Mesendoderm (in vitro differentiated cells): ENCODE data around the gene NCK2.
A peak's percentile ranks its signal among the peaks of the same experiment; 100 is the strongest.

Experiments
- DNase-seq: peaks from one replicate; pipeline ENCODE4 v3.0.0; 2013
- H2AK5ac ChIP-seq: 2 replicates; pipeline ENCODE4 v1.6.1; 2013; ENCODE audit warnings: low read length, inconsistent platforms
- H2BK120ac ChIP-seq: 2 replicates; pipeline ENCODE4 v1.6.1; 2013; ENCODE audit warnings: low read depth, mild to moderate bottlenecking, low read length, moderate library complexity, mixed read lengths
- H2BK15ac ChIP-seq: replicated peaks from 2 replicates; pipeline ENCODE4 v1.6.1; 2013; ENCODE audit warnings: low read depth, mild to moderate bottlenecking, moderate library complexity
- H2BK5ac ChIP-seq: 2 replicates; pipeline ENCODE4 v1.6.1; 2013; ENCODE audit warnings: low read length, inconsistent platforms
- H3K18ac ChIP-seq: 2 replicates; pipeline ENCODE4 v1.6.1; 2013; ENCODE audit warnings: mild to moderate bottlenecking, low read length, mixed read lengths
- H3K23ac ChIP-seq: one replicate; pipeline ENCODE4 v1.6.1; 2013; ENCODE audit warnings: low read length
- H3K27ac ChIP-seq: 2 replicates; pipeline ENCODE4 v1.5.1; 2013; ENCODE audit warnings: low read depth, mild to moderate bottlenecking, inconsistent platforms, low read length, moderate library complexity
- H3K27me3 ChIP-seq: 2 replicates; pipeline ENCODE4 v1.6.1; 2013; ENCODE audit warnings: low read length, control low read depth, mild to moderate bottlenecking, inconsistent platforms; ENCODE audit not compliant: insufficient read depth, poor library complexity
- H3K36me3 ChIP-seq: 2 replicates; pipeline ENCODE4 v1.6.1; 2013; ENCODE audit warnings: low read length, inconsistent platforms; ENCODE audit not compliant: control insufficient read depth, insufficient read depth
- H3K4ac ChIP-seq: one replicate; pipeline ENCODE4 v1.6.1; 2013; ENCODE audit warnings: low read depth, mild to moderate bottlenecking, low read length, moderate library complexity
- H3K4me1 ChIP-seq: 2 replicates; pipeline ENCODE4 v1.6.1; 2013; ENCODE audit warnings: low read depth, low read length, inconsistent platforms; ENCODE audit not compliant: control insufficient read depth
- H3K4me2 ChIP-seq: 2 replicates; pipeline ENCODE4 v1.6.1; 2013; ENCODE audit warnings: low read length
- H3K4me3 ChIP-seq: 2 replicates; pipeline ENCODE4 v1.5.1; 2013; ENCODE audit warnings: mild to moderate bottlenecking, low read length
- H3K56ac ChIP-seq: one replicate; pipeline ENCODE4 v1.6.1; 2013; ENCODE audit warnings: low read length
- H3K79me1 ChIP-seq: 2 replicates; pipeline ENCODE4 v1.6.1; 2013; ENCODE audit warnings: low read length, inconsistent platforms
- H3K79me2 ChIP-seq: 2 replicates; pipeline ENCODE4 v1.6.1; 2013; ENCODE audit warnings: mild to moderate bottlenecking, low read length; ENCODE audit not compliant: control insufficient read depth, insufficient read depth
- H3K9ac ChIP-seq: 2 replicates; pipeline ENCODE4 v1.6.1; 2013; ENCODE audit warnings: low read length, inconsistent platforms
- H4K5ac ChIP-seq: one replicate; pipeline ENCODE4 v1.6.1; 2013; ENCODE audit warnings: low read length
- H4K8ac ChIP-seq: one replicate; pipeline ENCODE4 v1.6.1; 2013; ENCODE audit warnings: low read depth, mild to moderate bottlenecking, control low read depth, low read length, moderate library complexity
- WGBS: extraction: QIAGEN DNeasy Blood & Tissue Kit; methylation state at CpG from one replicate; pipeline ENCODE4 v1.1.7; 2013; ENCODE audit warnings: low lambda C conversion rate, missing lambda C conversion rate; ENCODE audit not compliant: insufficient coverage; ENCODE audit errors: extremely low coverage; 5-methylcytosine and 5-hydroxymethylcytosine counted together

The NCK2 gene

GRCh38 chr2:105808423-105809096 is 63.8 kb downstream of the NCK2 start:
- Histone ChIP-seq H3K9ac (no peak overlapping the region), H3K79me2 (peaks cover 68% of the 10 kb centered on the region), H3K4me2 (no peak overlapping the region), H2AK5ac (no peak overlapping the region), H3K4me3 (no peak overlapping the region), H3K4me1 (peaks cover 3% of the 10 kb centered on the region), H3K36me3 (no peaks in the 10 kb centered on the region), H4K8ac (no peak overlapping the region), H3K27me3 (no peaks in the 10 kb centered on the region), H2BK5ac (no peak overlapping the region), H2BK120ac (no peak overlapping the region), H2BK15ac (no peak overlapping the region), H3K18ac (peak overlapping the region; percentile 15), H3K23ac (no peak overlapping the region), H4K5ac (no peak overlapping the region), H3K56ac (no peak overlapping the region), H3K4ac (no peak overlapping the region), H3K27ac (no peak overlapping the region), H3K79me1 (peaks cover 41% of the 10 kb centered on the region)
- no CpG with 5 or more reads among the region's 8 CpGs for WGBS
- no peak for DNase-seq

GRCh38 chr2:105809097-105809473 is 64.4 kb downstream of the NCK2 start:
- H3K23ac ChIP-seq: no peak overlapping the region
- H3K27ac ChIP-seq: no peak overlapping the region
- no peak overlapping the region for H3K4me3 ChIP-seq
- H3K56ac ChIP-seq: no peak overlapping the region
- no peaks in the 10 kb centered on the region for H3K36me3 ChIP-seq
- no peak overlapping the region for H2BK15ac ChIP-seq
- no peak overlapping the region for H4K5ac ChIP-seq
- H3K9ac ChIP-seq: no peak overlapping the region
- no CpG with 5 or more reads among the region's 4 CpGs for WGBS
- H3K79me2 ChIP-seq: peaks cover 65% of the 10 kb centered on the region
- peaks cover 38% of the 10 kb centered on the region for H3K79me1 ChIP-seq
- H2BK120ac ChIP-seq: no peak overlapping the region
- no peak overlapping the region for H4K8ac ChIP-seq
- H3K4me2 ChIP-seq: no peak overlapping the region
- no peak overlapping the region for H3K18ac ChIP-seq
- no peak for DNase-seq
- no peaks in the 10 kb centered on the region for H3K27me3 ChIP-seq
- peaks cover 2% of the 10 kb centered on the region for H3K4me1 ChIP-seq
- no peak overlapping the region for H2BK5ac ChIP-seq
- no peak overlapping the region for H3K4ac ChIP-seq
- H2AK5ac ChIP-seq: no peak overlapping the region

- DNase-seq: no peak
- no peaks in the 10 kb centered on the region for H3K27me3 ChIP-seq
Observed at GRCh38 chr2:105809723-105810122, 65.0 kb downstream of the NCK2 start.

GRCh38 chr2:105812180-105813044 is 67.7 kb downstream of the NCK2 start:
- H3K27ac ChIP-seq: no peak overlapping the region

More at GRCh38 chr2:105809723-105810122, 65.0 kb downstream of the NCK2 start:
- Histone ChIP-seq H2BK5ac (no peak overlapping the region), H3K23ac (no peak overlapping the region), H2BK120ac (no peak overlapping the region), H3K4me1 (no peaks in the 10 kb centered on the region), H4K5ac (no peak overlapping the region), H3K9ac (no peak overlapping the region), H3K79me1 (peaks cover 40% of the 10 kb centered on the region), H2AK5ac (no peak overlapping the region), H2BK15ac (no peak overlapping the region), H3K27ac (no peak overlapping the region), H3K79me2 (peaks cover 65% of the 10 kb centered on the region), H4K8ac (no peak overlapping the region), H3K4me2 (no peak overlapping the region), H3K4ac (no peak overlapping the region), H3K4me3 (no peak overlapping the region), H3K56ac (no peak overlapping the region), H3K36me3 (no peaks in the 10 kb centered on the region), H3K18ac (no peak overlapping the region)
- WGBS: no CpG with 5 or more reads among the region's 3 CpGs

GRCh38 chr2:105813045-105813315 is 68.3 kb downstream of the NCK2 start:
- Histone ChIP-seq H3K27ac (no peak overlapping the region), H3K4me3 (no peak overlapping the region), H3K79me2 (peaks cover 51% of the 10 kb centered on the region), H2BK5ac (no peak overlapping the region), H3K27me3 (no peaks in the 10 kb centered on the region), H3K23ac (no peak overlapping the region), H4K8ac (no peak overlapping the region), H4K5ac (no peak overlapping the region), H3K56ac (no peak overlapping the region), H3K4me2 (no peak overlapping the region), H3K36me3 (no peaks in the 10 kb centered on the region), H2AK5ac (no peak overlapping the region), H2BK120ac (no peak overlapping the region), H3K4me1 (no peaks in the 10 kb centered on the region), H3K9ac (no peak overlapping the region), H3K4ac (no peak overlapping the region), H2BK15ac (no peak overlapping the region), H3K79me1 (peaks cover 44% of the 10 kb centered on the region), H3K18ac (no peak overlapping the region)
- WGBS: no CpG with 5 or more reads among the region's 4 CpGs
- no peak for DNase-seq

More at GRCh38 chr2:105812180-105813044, 67.7 kb downstream of the NCK2 start:
- no peak overlapping the region for H2BK15ac ChIP-seq
- no peak overlapping the region for H3K4me2 ChIP-seq
- H3K4me1 ChIP-seq: no peaks in the 10 kb centered on the region
- H4K8ac ChIP-seq: no peak overlapping the region
- no peak overlapping the region for H4K5ac ChIP-seq
- peak overlapping the region; percentile 30 for H3K23ac ChIP-seq
- no peak overlapping the region for H2AK5ac ChIP-seq
- no peak overlapping the region for H2BK5ac ChIP-seq
- H3K56ac ChIP-seq: no peak overlapping the region
- H3K79me2 ChIP-seq: peaks cover 53% of the 10 kb centered on the region
- no CpG with 5 or more reads among the region's 12 CpGs for whole genome bisulfite sequencing
- H3K18ac ChIP-seq: no peak overlapping the region
- no peak for DNase-seq
- no peaks in the 10 kb centered on the region for H3K36me3 ChIP-seq
- no peak overlapping the region for H3K4ac ChIP-seq
- no peaks in the 10 kb centered on the region for H3K27me3 ChIP-seq
- H3K4me3 ChIP-seq: no peak overlapping the region
- peaks cover 44% of the 10 kb centered on the region for H3K79me1 ChIP-seq
- H3K9ac ChIP-seq: no peak overlapping the region
- no peak overlapping the region for H2BK120ac ChIP-seq
